Karpas-422 (cell line): ENCODE results near the gene NBPF3. TPM values are rescaled to one million over a fixed set of nuclear protein-coding genes. Genes with fewer than 3 reads are reported as not detected.
A peak's percentile ranks its signal among the peaks of the same experiment; 100 is the strongest.
"Not testable (repeated sequence)": the region's sequence is repeated elsewhere in the genome, so short reads cannot be mapped to it uniquely, and the experiment has no call there.

Source experiments
- DNase-seq: peaks from one replicate; pipeline ENCODE4 v3.0.0-alpha.2; 2015
- H2AFZ ChIP-seq: fragments of 200-600 bp; sonication (generic); 2 replicates; pipeline ENCODE4 v1.6.1; 2014; ENCODE audit warnings: antibody characterized with exemption, low read length, mixed read lengths
- H3K27ac ChIP-seq: fragments of 200-600 bp; sonication (generic); 2 replicates; pipeline ENCODE4 v1.5.1; 2014; ENCODE audit warnings: mild to moderate bottlenecking, low read length, moderate library complexity
- H3K27me3 ChIP-seq: fragments of 200-600 bp; sonication (generic); 2 replicates; pipeline ENCODE4 v1.6.1; 2014; ENCODE audit warnings: low read length, mixed read lengths
- H3K36me3 ChIP-seq: fragments of 200-600 bp; sonication (generic); 2 replicates; pipeline ENCODE4 v1.6.1; 2014; ENCODE audit warnings: low read length, mixed read lengths; ENCODE audit not compliant: insufficient read depth
- H3K4me1 ChIP-seq: fragments of 200-600 bp; sonication (generic); 2 replicates; pipeline ENCODE4 v1.6.1; 2014; ENCODE audit warnings: mild to moderate bottlenecking, low read length, mixed read lengths
- H3K4me2 ChIP-seq: fragments of 200-600 bp; sonication (generic); 2 replicates; pipeline ENCODE4 v1.6.1; 2014; ENCODE audit warnings: low read length, low read depth, mild to moderate bottlenecking; ENCODE audit not compliant: poor library complexity, severe bottlenecking
- H3K4me3 ChIP-seq: fragments of 200-600 bp; sonication (generic); 2 replicates; pipeline ENCODE4 v1.5.1; 2014; ENCODE audit warnings: mild to moderate bottlenecking, antibody characterized with exemption, low read length, mixed read lengths
- H3K79me2 ChIP-seq: fragments of 200-600 bp; sonication (generic); 2 replicates; pipeline ENCODE4 v1.6.1; 2014; ENCODE audit warnings: mild to moderate bottlenecking, low read length, mixed read lengths
- H3K9ac ChIP-seq: fragments of 200-600 bp; sonication (generic); 2 replicates; pipeline ENCODE4 v1.6.0; 2014; ENCODE audit warnings: low read length
- H3K9me2 ChIP-seq: fragments of 200-600 bp; sonication (generic), shearing (Covaris generic); replicated peaks from 2 replicates; pipeline ENCODE4 v1.6.0; 2014; ENCODE audit warnings: mild to moderate bottlenecking, low read length, moderate library complexity; ENCODE audit not compliant: insufficient read depth
- H3K9me3 ChIP-seq: fragments of 300-700, 200-600 bp; sonication (generic); 2 replicates; pipeline ENCODE4 v1.6.1; 2014; ENCODE audit warnings: low read length, mixed read lengths
- H4K20me1 ChIP-seq: fragments of 200-600 bp; sonication (generic); 2 replicates; pipeline ENCODE4 v1.6.1; 2014; ENCODE audit warnings: mild to moderate bottlenecking, antibody characterized with exemption, low read length, low read depth; ENCODE audit not compliant: insufficient read depth
- total RNA-seq: library from RNA; depleted of rRNA; stranded (reverse); fragments of >200 nt; shearing (Covaris generic); gene quantifications from 2 replicates; pipeline ENCODE4 v1.2.3, GENCODE V29; 2014; ENCODE audit warnings: low replicate concordance

The NBPF3 gene
- total RNA-seq, 1 experiment from 2014 or later, result 3.6 TPM

DNA sequence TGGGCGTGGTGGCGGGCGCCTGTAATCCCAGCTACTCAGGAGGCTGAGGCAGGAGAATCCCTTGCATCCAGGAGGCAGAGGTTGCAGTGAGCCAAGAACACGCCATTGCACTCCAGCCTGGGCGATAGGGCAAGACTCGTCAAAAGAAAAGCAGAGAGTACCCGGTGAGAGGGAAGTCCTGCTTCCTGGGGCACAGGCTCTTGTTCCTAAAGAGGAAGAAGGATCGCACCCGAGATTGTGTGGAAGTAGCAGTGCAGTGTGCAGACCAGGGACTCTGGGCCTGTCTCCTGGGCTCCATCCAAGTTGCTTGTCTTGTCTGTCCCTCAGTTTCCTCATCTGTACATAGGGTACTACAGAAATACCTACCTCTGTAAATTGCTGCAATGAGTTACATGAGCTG lies 29.6 kb downstream of the NBPF3 start:
- Histone ChIP-seq H3K9me3 (no peaks in the 10 kb centered on the region), H3K4me2 (no peak overlapping the region), H3K9me2 (no peaks in the 10 kb centered on the region), H3K79me2 (no peaks in the 10 kb centered on the region), H3K27me3 (no peaks in the 10 kb centered on the region), H3K4me3 (no peak overlapping the region), H3K4me1 (no peaks in the 10 kb centered on the region), H3K9ac (no peak overlapping the region), H3K27ac (no peak overlapping the region), H4K20me1 (no peaks in the 10 kb centered on the region), H2AFZ (no peak overlapping the region), H3K36me3 (no peaks in the 10 kb centered on the region)
- DNase-seq, result no peak

DNA sequence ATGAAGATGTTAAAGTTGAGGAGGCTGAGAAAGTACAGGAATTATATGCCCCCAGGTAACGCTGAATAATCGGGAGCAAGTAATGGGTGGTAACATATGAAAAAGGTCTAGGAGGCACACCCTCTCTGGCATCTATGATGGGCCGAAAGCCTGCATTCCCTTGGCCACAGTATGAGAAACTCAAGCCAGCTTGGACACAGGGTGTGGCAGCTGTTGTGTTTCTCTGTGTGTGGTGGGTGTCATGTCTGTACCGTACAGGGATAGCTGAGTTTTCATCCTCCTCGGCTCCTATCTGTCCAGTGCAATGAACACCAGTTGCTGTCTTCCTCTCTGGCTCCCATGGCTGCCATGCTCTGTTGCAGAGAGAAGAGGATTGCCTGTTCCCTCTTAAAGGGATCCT lies 32.9 kb downstream of the NBPF3 start:
- no peak for DNase-seq
- Histone ChIP-seq H3K9ac (no peak overlapping the region), H4K20me1 (no peaks in the 10 kb centered on the region), H3K4me2 (no peak overlapping the region), H3K27me3 (no peaks in the 10 kb centered on the region), H3K4me3 (no peak overlapping the region), H3K9me2 (no peaks in the 10 kb centered on the region), H3K4me1 (no peaks in the 10 kb centered on the region), H3K27ac (no peak overlapping the region), H3K36me3 (no peaks in the 10 kb centered on the region), H3K9me3 (no peaks in the 10 kb centered on the region), H3K79me2 (no peaks in the 10 kb centered on the region), H2AFZ (no peak overlapping the region)

DNA sequence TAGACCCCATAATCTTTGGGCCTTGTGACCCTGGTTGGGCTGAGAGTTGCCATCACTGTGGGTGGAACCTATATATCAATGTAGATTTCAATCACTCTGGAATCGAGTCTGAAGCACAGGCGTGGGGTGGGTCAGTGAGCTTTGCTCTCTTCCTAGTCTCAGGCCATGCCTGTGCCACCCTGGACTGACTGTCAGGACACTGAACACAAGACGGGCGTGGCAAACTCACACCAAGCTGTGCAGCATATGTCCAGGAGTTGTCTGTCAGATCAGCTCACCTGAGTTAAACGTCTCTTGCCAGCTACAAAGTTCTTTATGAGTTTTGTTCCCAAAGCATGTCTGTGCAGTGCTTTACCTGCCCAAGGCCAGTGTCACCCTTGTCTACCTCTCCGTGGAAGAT lies 38.4 kb downstream of the NBPF3 start:
- no peaks in the 10 kb centered on the region for H3K27me3 ChIP-seq
- H2AFZ ChIP-seq, result no peak overlapping the region
- no peak overlapping the region for H3K9ac ChIP-seq
- DNase-seq, result no peak
- H3K9me3 ChIP-seq, result no peaks in the 10 kb centered on the region
- H3K4me3 ChIP-seq, result no peak overlapping the region
- H3K4me1 ChIP-seq, result no peaks in the 10 kb centered on the region
- H4K20me1 ChIP-seq, result no peaks in the 10 kb centered on the region
- no peak overlapping the region for H3K4me2 ChIP-seq
- no peaks in the 10 kb centered on the region for H3K79me2 ChIP-seq
- no peaks in the 10 kb centered on the region for H3K9me2 ChIP-seq
- H3K27ac ChIP-seq, result no peak overlapping the region
- no peaks in the 10 kb centered on the region for H3K36me3 ChIP-seq

DNA sequence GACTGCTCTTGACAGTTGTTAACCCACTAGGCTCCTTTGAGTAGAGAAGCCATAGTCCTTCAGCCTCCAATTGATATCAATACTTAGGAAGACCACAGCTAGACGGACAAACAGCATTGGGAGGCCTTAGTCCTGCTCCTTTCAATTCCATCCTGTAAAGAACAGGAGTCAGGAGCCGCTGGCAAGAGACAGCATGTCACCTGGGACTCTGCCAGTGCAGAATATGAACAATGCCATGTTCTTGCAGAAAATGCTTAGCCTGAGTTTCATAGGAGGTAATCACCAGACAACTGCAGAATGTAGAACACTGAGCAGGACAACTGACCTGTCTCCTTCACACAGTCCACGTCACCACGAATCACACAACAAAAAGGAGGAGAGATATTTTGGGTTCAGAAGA lies 43.9 kb downstream of the NBPF3 start:
- H2AFZ ChIP-seq, H3K9me2 ChIP-seq, H3K36me3 ChIP-seq, H3K79me2 ChIP-seq, H3K27me3 ChIP-seq, H4K20me1 ChIP-seq, H3K9me3 ChIP-seq, H3K4me2 ChIP-seq, H3K4me3 ChIP-seq, H3K9ac ChIP-seq, H3K4me1 ChIP-seq, H3K27ac ChIP-seq, DNase-seq: not testable (repeated sequence)

DNA sequence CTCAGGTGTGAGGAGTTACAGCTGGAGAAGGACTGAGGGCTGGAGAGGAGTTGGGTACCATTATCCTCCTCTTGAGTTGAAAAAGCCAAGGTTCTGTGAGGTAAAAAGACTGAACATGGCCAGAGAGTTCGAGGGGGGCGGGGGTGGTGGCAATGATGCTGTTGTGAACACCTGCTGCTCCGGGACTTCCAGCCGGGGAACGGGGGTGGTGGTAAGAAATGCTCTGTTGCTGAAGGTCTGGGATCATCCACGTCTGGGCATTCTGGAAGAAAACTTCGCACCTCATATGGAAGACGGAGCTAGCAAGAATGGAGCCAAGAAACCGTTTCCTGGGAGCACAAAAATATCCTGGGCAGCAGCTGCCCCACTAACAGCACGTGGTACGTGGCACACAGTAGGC lies 49.2 kb downstream of the NBPF3 start:
- Histone ChIP-seq H4K20me1 (no peaks in the 10 kb centered on the region), H3K79me2 (no peaks in the 10 kb centered on the region), H2AFZ (peak overlapping the region; percentile 69; the same call in 1 of the 2 replicates), H3K27ac (no peak overlapping the region), H3K4me2 (peak overlapping the region; percentile 56), H3K9ac (peak overlapping the region; percentile 49), H3K4me3 (peak overlapping the region; percentile 56; the same call in 1 of the 2 replicates), H3K9me3 (peaks cover 3% of the 10 kb centered on the region; the same call in 1 of the 2 replicates), H3K27me3 (no peaks in the 10 kb centered on the region), H3K36me3 (no peaks in the 10 kb centered on the region), H3K9me2 (no peaks in the 10 kb centered on the region), H3K4me1 (peaks cover 17% of the 10 kb centered on the region)
- DNase-seq, result no peak

DNA sequence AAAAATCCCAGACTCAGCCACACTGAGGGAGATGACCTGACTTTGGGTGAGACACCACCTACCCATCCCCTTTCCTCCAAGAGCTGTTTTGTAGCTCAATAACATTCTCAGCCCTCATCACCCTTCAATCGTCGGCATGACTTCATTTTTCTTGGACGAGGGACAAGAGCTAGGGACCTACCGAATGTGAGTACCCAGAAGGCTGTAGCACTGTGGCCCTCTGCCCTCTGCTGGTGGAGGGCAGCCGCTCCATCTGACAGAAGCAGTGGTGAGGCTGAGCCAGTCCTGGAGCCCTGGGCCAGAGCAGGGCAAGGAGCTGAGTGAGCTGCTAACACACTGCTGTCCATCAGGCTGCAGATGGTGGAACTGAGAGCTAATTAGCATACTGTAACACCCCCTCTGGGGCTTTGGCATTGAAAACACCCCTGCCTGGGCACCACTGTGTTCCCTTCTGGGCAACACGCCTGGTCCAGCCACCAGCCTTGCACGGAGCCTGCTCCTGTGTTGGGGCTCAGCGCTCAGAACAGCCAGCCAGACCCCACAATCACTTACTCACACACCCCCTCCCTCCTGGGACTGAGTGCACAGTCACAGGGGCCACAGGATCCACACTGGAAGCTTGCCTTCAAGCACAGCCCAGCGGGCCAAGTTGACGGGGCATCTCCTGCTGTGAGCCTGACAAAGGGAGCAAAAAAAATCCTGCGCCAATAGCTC lies 51.0 kb downstream of the NBPF3 start:
- Histone ChIP-seq H3K9me3 (peaks cover 3% of the 10 kb centered on the region; the same call in 1 of the 2 replicates), H3K4me3 (no peak overlapping the region), H3K9me2 (no peaks in the 10 kb centered on the region), H3K4me2 (no peak overlapping the region), H2AFZ (no peak overlapping the region), H3K79me2 (no peaks in the 10 kb centered on the region), H4K20me1 (no peaks in the 10 kb centered on the region), H3K27ac (no peak overlapping the region), H3K9ac (no peak overlapping the region), H3K4me1 (peaks cover 23% of the 10 kb centered on the region), H3K27me3 (no peaks in the 10 kb centered on the region), H3K36me3 (no peaks in the 10 kb centered on the region)
- DNase-seq, result peak; percentile 87

DNA sequence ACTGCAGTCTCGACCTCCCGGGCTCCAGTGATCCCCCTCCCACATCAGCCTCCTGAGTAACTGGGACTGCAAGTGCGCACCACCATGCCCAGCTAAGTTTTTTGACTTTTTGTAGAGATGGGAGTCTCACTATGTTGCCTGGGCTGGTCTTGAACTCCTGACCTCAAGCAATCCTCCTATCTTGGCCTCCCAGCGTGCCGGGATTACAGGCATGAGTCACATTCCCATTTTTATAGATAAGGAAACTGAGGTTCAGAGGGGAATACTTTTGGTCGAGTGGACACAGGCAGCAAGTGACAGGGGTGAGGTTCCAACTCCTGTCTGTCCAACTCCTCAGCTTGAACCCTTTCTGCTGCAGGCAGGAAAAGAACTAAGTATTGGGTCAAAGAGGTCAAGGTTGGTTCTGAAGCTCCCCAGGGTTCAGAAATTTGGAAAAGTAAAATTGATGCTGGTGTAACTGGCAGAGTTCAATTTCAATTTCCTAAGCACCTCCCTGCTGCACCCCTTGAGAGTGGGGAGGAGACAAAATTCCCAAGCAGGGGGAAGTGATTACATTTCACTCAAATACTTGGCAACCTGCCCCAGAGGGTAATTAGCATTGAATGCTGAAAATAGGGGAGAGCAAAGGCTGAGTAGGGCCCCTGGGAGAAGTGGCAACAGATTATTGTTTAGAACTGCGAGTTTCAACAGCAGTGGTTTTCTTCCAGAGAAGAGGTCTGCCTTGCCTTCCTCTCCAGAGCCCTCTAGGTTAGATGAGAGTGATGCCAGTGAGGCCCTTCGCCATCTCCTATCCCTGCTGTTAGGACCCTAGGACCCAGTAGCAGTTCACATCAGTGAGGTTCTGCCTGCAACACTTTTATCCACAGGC lies 51.8 kb downstream of the NBPF3 start:
- peaks cover 23% of the 10 kb centered on the region for H3K4me1 ChIP-seq
- no peak overlapping the region for H2AFZ ChIP-seq
- H3K9me2 ChIP-seq, result no peaks in the 10 kb centered on the region
- H3K27me3 ChIP-seq, result no peaks in the 10 kb centered on the region
- H3K9ac ChIP-seq, result 0 out of 2 replicates have a peak overlapping the region, but pooled peaks have one; percentile 13
- H3K27ac ChIP-seq, result no peak overlapping the region
- no peak for DNase-seq
- peaks cover 3% of the 10 kb centered on the region; the same call in 1 of the 2 replicates for H3K9me3 ChIP-seq
- H3K4me2 ChIP-seq, result peak overlapping the region; percentile 35
- H4K20me1 ChIP-seq, result no peaks in the 10 kb centered on the region
- no peaks in the 10 kb centered on the region for H3K36me3 ChIP-seq
- H3K79me2 ChIP-seq, result no peaks in the 10 kb centered on the region
- H3K4me3 ChIP-seq, result no peak overlapping the region

DNA sequence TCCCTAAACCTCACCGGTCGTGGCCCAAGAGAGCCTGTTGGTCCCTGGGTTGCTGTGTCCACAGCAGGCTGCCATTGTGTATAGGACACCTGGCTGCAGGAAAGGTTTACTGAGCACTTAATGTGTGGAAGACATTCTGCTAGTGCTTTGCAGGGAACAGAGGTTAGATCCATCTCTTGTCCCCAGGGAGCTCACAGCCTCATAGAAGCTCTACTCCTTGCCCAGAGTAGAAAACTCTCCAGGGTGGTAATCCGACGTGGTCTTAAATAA lies 52.4 kb downstream of the NBPF3 start:
- Histone ChIP-seq H3K27ac (no peak overlapping the region), H4K20me1 (no peaks in the 10 kb centered on the region), H3K36me3 (no peaks in the 10 kb centered on the region), H3K4me3 (no peak overlapping the region), H2AFZ (no peak overlapping the region), H3K4me1 (peaks cover 23% of the 10 kb centered on the region), H3K9me2 (no peaks in the 10 kb centered on the region), H3K79me2 (no peaks in the 10 kb centered on the region), H3K27me3 (no peaks in the 10 kb centered on the region), H3K9ac (0 out of 2 replicates have a peak overlapping the region, but pooled peaks have one; percentile 13), H3K4me2 (peak overlapping the region; percentile 35), H3K9me3 (peaks cover 3% of the 10 kb centered on the region; the same call in 1 of the 2 replicates)
- DNase-seq, result no peak
